Stimulated activated CD8-positive, alpha-beta memory T cell treated with anti-CD3 and anti-CD28 coated beads, Interleukin-7, amount 100 ng/mL, for 4 hours (primary cell): ENCODE measurements around the gene NR6A1.

Experiments used
- DNase-seq, 2 donors: peaks; one replicate each; pipeline ENCODE4 v3.0.0-alpha.2; 2020; ENCODE audit warnings: low read depth in 2 of 2

Gene NR6A1

GRCh38 chr9:124688238-124688904, 82.7 kb downstream of the NR6A1 start:
- DNase-seq, result no peak

- no peak for DNase-seq
Measured at GRCh38 chr9:124686918-124687317, 84.2 kb downstream of the NR6A1 start.

- DNase-seq, result no peak
Measured at GRCh38 chr9:124685217-124685616, 85.9 kb downstream of the NR6A1 start.

- no peak for DNase-seq
Measured at GRCh38 chr9:124684169-124684568, 86.9 kb downstream of the NR6A1 start.

GRCh38 chr9:124683043-124683442, 88.1 kb downstream of the NR6A1 start:
- DNase-seq, result no peak

GRCh38 chr9:124680714-124681390, 90.3 kb downstream of the NR6A1 start:
- DNase-seq, result no peak

GRCh38 chr9:124680049-124680448, 91.1 kb downstream of the NR6A1 start:
- no peak for DNase-seq

GRCh38 chr9:124676159-124676551, 95.0 kb downstream of the NR6A1 start:
- DNase-seq, result no peak

- DNase-seq, result no peak
Measured at GRCh38 chr9:124675261-124676158, 95.6 kb downstream of the NR6A1 start.

GRCh38 chr9:124674651-124675050, 96.5 kb downstream of the NR6A1 start:
- DNase-seq, result no peak

- no peak for DNase-seq
Measured at GRCh38 chr9:124673063-124673462, 98.0 kb downstream of the NR6A1 start.

GRCh38 chr9:124671861-124672260, 99.2 kb downstream of the NR6A1 start:
- no peak for DNase-seq

GRCh38 chr9:124666642-124667041, 104.5 kb downstream of the NR6A1 start:
- DNase-seq, result no peak

GRCh38 chr9:124665391-124666058, 105.6 kb downstream of the NR6A1 start:
- no peak for DNase-seq

GRCh38 chr9:124664143-124664542, 107.0 kb downstream of the NR6A1 start:
- DNase-seq, result no peak

- DNase-seq, result no peak
Measured at GRCh38 chr9:124663046-124663961, 107.8 kb downstream of the NR6A1 start.

GRCh38 chr9:124662561-124662960, 108.5 kb downstream of the NR6A1 start:
- no peak for DNase-seq

- DNase-seq, result no peak
Measured at GRCh38 chr9:124661271-124661670, 109.8 kb downstream of the NR6A1 start.

- no peak for DNase-seq
Measured at GRCh38 chr9:124660341-124660801, 110.7 kb downstream of the NR6A1 start.

GRCh38 chr9:124659099-124659659, 111.9 kb downstream of the NR6A1 start:
- peak; percentile 5 to 13 for DNase-seq
